GM12878 (cell line): ENCODE results near the gene PDE3B. TPM values are rescaled to one million over a fixed set of nuclear protein-coding genes. Genes with fewer than 3 reads are reported as not detected.

ENCODE experiments used
- ATAC-seq: fragments of 200-7000 bp; cut with Tn5 transposase; 3 replicates; pipeline ENCODE4 v1.9.1; 2020; ENCODE audit warnings: mild to moderate bottlenecking, moderate library complexity
- BruUV-seq: library from RNA; stranded (reverse); fragments of 400-500 nt; replicated peaks from 2 replicates; lab custom pipeline; 2021; lab: Mats Ljungman, UMichigan
- CTCF ChIA-PET: fragments of 300-600 bp; sonication (Branson Sonifier 250); formaldehyde crosslinking; extraction: SDS; loops from one replicate; lab custom pipeline; 2021; ENCODE audit warnings: inconsistent platforms; lab: Yijun Ruan, JAX
- POLR2A ChIA-PET: fragments of 350-600 bp; formaldehyde crosslinking; extraction: SDS; loops from one replicate; lab custom pipeline; 2021; ENCODE audit warnings: inconsistent platforms; lab: Charles Lee
- RAD21 ChIA-PET: fragments of 300-600 bp; sonication (Branson Sonifier 250); formaldehyde crosslinking; loops from one replicate; lab custom pipeline; 2023; ENCODE audit warnings: antibody characterized with exemption; ENCODE audit not compliant: unreplicated experiment; lab: Charles Lee
- SMC1A ChIA-PET: fragments of 300-600 bp; sonication (Branson Sonifier 250); formaldehyde crosslinking; loops from one replicate; lab custom pipeline; 2023; ENCODE audit not compliant: unreplicated experiment, uncharacterized antibody; lab: Charles Lee
- DNase-seq: peaks from one replicate; pipeline ENCODE4 v3.0.0-alpha.2; 2011; ENCODE audit warnings: low read depth, low spot score
- FAIRE-seq: peaks from 3 replicates; lab custom pipeline; 2011; peaks lifted over from hg19 to GRCh38; lab: Jason Lieb, UNC
- H2AFZ ChIP-seq: 2 replicates; pipeline ENCODE4 v1.6.0; 2011; ENCODE audit warnings: low read depth, low read length, control low read depth; ENCODE audit not compliant: control insufficient read depth
- H3K27ac ChIP-seq: 2 replicates; pipeline ENCODE4 v1.5.1; 2011; ENCODE audit warnings: control low read depth; ENCODE audit not compliant: control insufficient read depth, insufficient read depth
- H3K27me3 ChIP-seq, 2 experiments: replicated peaks in 1 of 2; 2 replicates each; pipeline versions ENCODE4 v1.6.0 to v1.6.1; 2011; ENCODE audit warnings: low read length in 1 of 2; ENCODE audit not compliant: control insufficient read depth in 2 of 2, insufficient read depth in 2 of 2
- H3K36me3 ChIP-seq, 2 experiments: 2 replicates each; pipeline ENCODE4 v1.5.1; 2011; ENCODE audit warnings: low read length in 1 of 2; ENCODE audit not compliant: control insufficient read depth in 2 of 2, insufficient read depth in 2 of 2
- H3K4me1 ChIP-seq: 2 replicates; pipeline ENCODE4 v1.6.1; 2011; ENCODE audit warnings: mild to moderate bottlenecking, low read length, moderate library complexity, mixed read lengths; ENCODE audit not compliant: control insufficient read depth, insufficient read depth
- H3K4me2 ChIP-seq: 2 replicates; pipeline ENCODE4 v1.6.0; 2011; ENCODE audit warnings: control low read depth; ENCODE audit not compliant: control insufficient read depth, insufficient read depth
- H3K4me3 ChIP-seq: fragments of 200-600 bp; sonication (generic); 2 replicates; pipeline ENCODE4 v1.5.1; 2016
- H3K79me2 ChIP-seq: 2 replicates; pipeline ENCODE4 v1.6.0; 2011; ENCODE audit warnings: low read length; ENCODE audit not compliant: control insufficient read depth, insufficient read depth
- H3K9ac ChIP-seq: 2 replicates; pipeline ENCODE4 v1.8.0; 2011; ENCODE audit warnings: low read length, control low read depth, mixed read lengths; ENCODE audit not compliant: control insufficient read depth, insufficient read depth
- H3K9me3 ChIP-seq: replicated peaks from 3 replicates; pipeline ENCODE4 v1.5.1; 2011; ENCODE audit warnings: mild to moderate bottlenecking, low read length; ENCODE audit not compliant: control insufficient read depth, insufficient read depth
- H4K20me1 ChIP-seq: 2 replicates; pipeline ENCODE4 v1.6.0; 2011; ENCODE audit not compliant: control insufficient read depth, insufficient read depth
- RAD21 ChIP-seq: IDR thresholded peaks from 2 replicates; pipeline ENCODE4 v1.6.1; 2011; ENCODE audit warnings: mild to moderate bottlenecking, low read depth, low read length, moderate library complexity; ENCODE audit not compliant: insufficient read depth
- ZNF207 ChIP-seq: fragments of 450-650 bp; IDR thresholded peaks from 2 replicates; pipeline ENCODE4 v1.6.1; 2014; ENCODE audit warnings: antibody characterized with exemption, mild to moderate bottlenecking, borderline replicate concordance
- in situ Hi-C: fragments of 300-500 bp; cut with MboI; formaldehyde crosslinking; loops from 9 replicates; pipeline ENCODE4 v1.14.3; 2018; ENCODE audit warnings: mixed read lengths
- intact Hi-C: fragments of 100-400 bp; cut with micrococcal nuclease; formaldehyde crosslinking; loops from one replicate; pipeline ENCODE4 v1.14.2; 2022; ENCODE audit not compliant: unreplicated experiment
- polyA plus RNA-seq, 11 experiments: library from polyadenylated mRNA; depleted of rRNA in 4 of 11; unstranded in 6 of 11; stranded (reverse) in 5 of 11; fragments of >200 nt; fragmentation: Nextera tagmentation in 4 of 11; fragmentation: Illumina TruSeq in 1 of 11; extraction: Ambion mirVana in 4 of 11; extraction: Trizol in 1 of 11; gene quantifications; 1 replicate in 1 of 11; 2 replicates in 10 of 11; pipeline versions ENCODE4 v1.2.1 to v1.2.3, GENCODE V29; 2011 to 2016; ENCODE audit warnings: inconsistent platforms in 2 of 11, missing spikeins in 2 of 11, low read depth in 1 of 11
- total RNA-seq, 4 experiments: library from RNA; depleted of rRNA in 3 of 4; stranded (reverse); fragments of >200 nt in 3 of 4; fragmentation: Illumina TruSeq in 1 of 4; extraction: Trizol in 1 of 4; gene quantifications; 2 replicates each; pipeline versions ENCODE4 v1.2.1 to v1.2.3, GENCODE V29; 2013 to 2021
- TF ChIP-seq, protein P1 (sequence below), 3 experiments: IDR thresholded peaks in 2 of 3; conservative IDR thresholded peaks in 1 of 3; 2 replicates each; pipeline ENCODE4 v1.5.1; 2011; ENCODE audit warnings: low read depth in 3 of 3, low read length in 3 of 3, mild to moderate bottlenecking in 3 of 3, control low read depth in 2 of 3, moderate library complexity in 2 of 3, inconsistent platforms in 1 of 3, mixed read lengths in 1 of 3; ENCODE audit not compliant: control insufficient read depth in 2 of 3, insufficient read depth in 1 of 3; ENCODE audit errors: extremely low read depth in 1 of 3

Gene PDE3B
- total and polyA plus RNA-seq, 10 of the 15 experiments (the other 5 are each of a cell fraction or from before 2014, with no cell fraction given): 0.04 to 3.1 (median 1.9) TPM

DNA sequence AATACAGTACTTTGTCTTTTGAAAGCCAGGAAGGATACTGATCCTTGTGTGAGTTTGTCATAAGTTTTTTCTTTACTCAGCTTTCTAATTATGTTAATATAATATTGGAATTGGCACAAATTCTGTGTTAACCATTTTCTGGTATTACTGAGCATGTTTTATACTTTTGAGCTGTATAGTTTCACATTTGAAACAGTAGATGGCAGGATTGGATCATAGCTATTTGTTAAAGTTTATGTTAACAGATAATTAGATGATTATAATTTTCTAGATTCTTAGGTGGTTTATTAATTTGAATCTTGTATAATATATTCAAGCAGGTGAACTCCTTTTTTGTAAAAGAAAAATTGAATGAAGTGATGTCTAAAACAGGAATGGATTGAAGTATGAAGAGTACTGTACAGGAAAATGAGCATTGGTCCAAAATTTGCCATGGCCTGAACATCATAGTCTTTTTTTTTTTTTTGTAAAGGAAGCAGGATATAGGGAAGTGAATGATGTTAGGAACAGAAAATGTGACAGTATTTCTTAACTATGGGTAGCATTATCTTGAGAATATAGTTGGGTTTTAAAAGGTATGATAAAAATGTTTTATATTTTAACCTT lies 146.4 kb downstream of the PDE3B start:
- Histone ChIP-seq H3K79me2 (no peaks in the 10 kb centered on the region), H3K27me3 (no peaks in the 10 kb centered on the region), H3K4me1 (no peaks in the 10 kb centered on the region), H3K36me3 (no peaks in the 10 kb centered on the region), H3K4me2 (no peak overlapping the region), H3K4me3 (no peak overlapping the region), H3K27ac (no peak overlapping the region), H3K9ac (no peak overlapping the region), H3K9me3 (no peaks in the 10 kb centered on the region), H4K20me1 (no peaks in the 10 kb centered on the region), H2AFZ (no peak overlapping the region)
- intact Hi-C loops: loop anchor here (1.0 to 5.0 kb wide), 4 partner anchors 117 to 418 kb away; no protein-coding TSS in a partner anchor
- DNase-seq (no peak), FAIRE-seq (no peak), ATAC-seq (no peak)
- RAD21 ChIA-PET: interaction anchor here (0.8 to 4.4 kb wide), 4 partner anchors 12 to 420 kb away, joined by 3 to 38 read pairs (median 4); no protein-coding TSS in a partner anchor
- POLR2A ChIA-PET: interaction anchor here (0.5 kb wide), 1 partner anchor 549 kb away, joined by 3 read pairs; no protein-coding TSS in a partner anchor
- in situ Hi-C loops: loop anchor here (5.0 kb wide), 1 partner anchor 117 kb away; no protein-coding TSS in a partner anchor
- CTCF ChIA-PET: interaction anchor here (0.6 to 4.6 kb wide), 13 partner anchors 22 to 431 kb away, joined by 3 to 100 read pairs (median 4); no protein-coding TSS in a partner anchor
- TF ChIP-seq ZNF207 (no peak), RAD21 (peak; percentile 46)
- TF ChIP-seq, protein P1, sequence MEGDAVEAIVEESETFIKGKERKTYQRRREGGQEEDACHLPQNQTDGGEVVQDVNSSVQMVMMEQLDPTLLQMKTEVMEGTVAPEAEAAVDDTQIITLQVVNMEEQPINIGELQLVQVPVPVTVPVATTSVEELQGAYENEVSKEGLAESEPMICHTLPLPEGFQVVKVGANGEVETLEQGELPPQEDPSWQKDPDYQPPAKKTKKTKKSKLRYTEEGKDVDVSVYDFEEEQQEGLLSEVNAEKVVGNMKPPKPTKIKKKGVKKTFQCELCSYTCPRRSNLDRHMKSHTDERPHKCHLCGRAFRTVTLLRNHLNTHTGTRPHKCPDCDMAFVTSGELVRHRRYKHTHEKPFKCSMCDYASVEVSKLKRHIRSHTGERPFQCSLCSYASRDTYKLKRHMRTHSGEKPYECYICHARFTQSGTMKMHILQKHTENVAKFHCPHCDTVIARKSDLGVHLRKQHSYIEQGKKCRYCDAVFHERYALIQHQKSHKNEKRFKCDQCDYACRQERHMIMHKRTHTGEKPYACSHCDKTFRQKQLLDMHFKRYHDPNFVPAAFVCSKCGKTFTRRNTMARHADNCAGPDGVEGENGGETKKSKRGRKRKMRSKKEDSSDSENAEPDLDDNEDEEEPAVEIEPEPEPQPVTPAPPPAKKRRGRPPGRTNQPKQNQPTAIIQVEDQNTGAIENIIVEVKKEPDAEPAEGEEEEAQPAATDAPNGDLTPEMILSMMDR (IDR thresholded peaks at IDR 0.05 in 2 of 3, conservative IDR thresholded peaks at IDR 0.05 in 1 of 3; ENCODE audit: control insufficient read depth in 2 of 3, extremely low read depth in 1 of 3, insufficient read depth in 1 of 3, low read depth in 3 of 3, low read length in 3 of 3): peak in 2 of 3 experiments; percentile 21 to 27; a peak in 3 of 6 replicates
- no TSS peak for BruUV-seq
- SMC1A ChIA-PET: interaction anchor here (1.0 to 3.4 kb wide), 4 partner anchors 35 to 285 kb away, joined by 3 to 32 read pairs (median 3); no protein-coding TSS in a partner anchor
